HG03175 (cell line): ENCODE data around the gene CDA.

Experiments used
- ATAC-seq: cut with Tn5 transposase; IDR thresholded peaks from one replicate; pipeline ENCODE4 v1.9.1; 2021; ENCODE audit warnings: mild to moderate bottlenecking, moderate library complexity; ENCODE audit not compliant: unreplicated experiment

CDA gene

DNA sequence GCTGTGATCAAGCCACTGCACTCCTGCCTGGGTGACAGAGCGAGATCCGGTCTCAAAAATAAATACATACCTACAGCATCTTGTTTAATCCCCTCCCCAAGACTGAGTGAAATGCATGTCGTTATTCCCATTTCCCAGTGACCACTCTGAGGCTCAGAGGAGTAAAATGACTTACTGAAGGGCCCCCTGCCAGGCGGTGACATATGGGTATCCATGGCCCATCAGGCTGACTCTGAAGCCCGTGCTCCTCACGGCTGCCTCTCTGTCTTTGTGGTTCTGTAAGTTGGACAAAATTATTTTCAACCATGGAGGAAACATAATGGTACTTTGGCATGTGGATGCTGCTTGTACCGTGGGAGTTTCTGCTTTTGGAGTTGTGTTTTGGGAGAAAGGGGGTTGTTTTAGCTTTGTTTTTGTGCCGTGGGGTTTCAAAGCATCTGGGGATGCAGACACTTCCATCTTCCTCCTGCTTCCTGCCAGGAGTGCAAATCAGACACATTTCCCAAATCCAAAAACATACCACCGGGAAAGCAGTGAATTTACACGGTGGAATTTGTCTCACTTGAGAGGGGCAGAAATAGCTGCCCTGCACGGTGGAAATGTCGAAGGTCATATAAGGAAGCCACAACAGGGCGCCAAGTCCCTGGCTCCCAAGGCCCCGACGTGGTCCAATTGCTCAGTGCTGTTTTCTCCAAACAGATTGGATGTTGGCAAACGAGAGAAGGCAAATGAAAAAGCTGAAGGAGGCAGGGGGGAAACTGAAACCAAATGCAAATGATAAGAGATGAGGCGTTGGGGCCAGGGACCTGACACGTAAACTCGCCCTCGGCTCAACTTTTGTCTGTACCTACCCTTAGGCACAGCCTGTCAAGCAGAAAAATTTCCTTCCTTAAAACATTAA, 27.3 kb downstream of the CDA start:
- no peak for ATAC-seq

- no peak for ATAC-seq
Observed at GRCh38 chr1:20616847-20617487, 28.1 kb downstream of the CDA start.

DNA sequence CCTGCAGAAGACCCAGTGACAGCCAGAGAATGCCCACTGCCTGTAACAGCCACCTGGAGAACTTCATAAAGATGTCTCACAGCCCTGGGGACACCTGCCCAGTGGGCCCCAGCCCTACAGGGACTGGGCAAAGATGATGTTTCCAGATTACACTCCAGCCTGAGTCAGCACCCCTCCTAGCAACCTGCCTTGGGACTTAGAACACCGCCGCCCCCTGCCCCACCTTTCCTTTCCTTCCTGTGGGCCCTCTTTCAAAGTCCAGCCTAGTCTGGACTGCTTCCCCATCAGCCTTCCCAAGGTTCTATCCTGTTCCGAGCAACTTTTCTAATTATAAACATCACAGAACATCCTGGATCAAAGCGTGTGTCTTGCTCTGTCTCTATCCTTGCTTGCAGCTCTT, 29.7 kb downstream of the CDA start:
- ATAC-seq, result no peak

- no peak for ATAC-seq
Observed at GRCh38 chr1:20619999-20620398, 31.1 kb downstream of the CDA start.

DNA sequence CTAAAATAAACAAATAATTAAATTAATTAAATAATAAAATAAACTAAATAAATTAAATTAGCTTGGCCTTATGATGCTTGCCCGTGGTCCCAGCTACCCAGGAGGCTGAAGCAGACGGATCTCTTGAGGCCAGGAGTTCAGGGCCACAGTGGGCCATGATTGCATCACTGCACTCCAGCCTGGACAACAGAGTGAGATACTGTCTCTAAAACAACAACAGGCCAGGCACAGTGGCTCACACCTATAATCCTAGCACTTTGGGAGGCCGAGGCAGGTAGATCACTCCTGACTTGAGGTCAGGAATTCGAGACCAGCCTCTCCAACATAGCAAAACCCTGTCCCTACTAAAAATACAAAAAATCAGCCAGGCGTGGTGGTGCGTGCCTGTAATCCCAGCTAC, 32.1 kb downstream of the CDA start:
- ATAC-seq, result no peak

DNA sequence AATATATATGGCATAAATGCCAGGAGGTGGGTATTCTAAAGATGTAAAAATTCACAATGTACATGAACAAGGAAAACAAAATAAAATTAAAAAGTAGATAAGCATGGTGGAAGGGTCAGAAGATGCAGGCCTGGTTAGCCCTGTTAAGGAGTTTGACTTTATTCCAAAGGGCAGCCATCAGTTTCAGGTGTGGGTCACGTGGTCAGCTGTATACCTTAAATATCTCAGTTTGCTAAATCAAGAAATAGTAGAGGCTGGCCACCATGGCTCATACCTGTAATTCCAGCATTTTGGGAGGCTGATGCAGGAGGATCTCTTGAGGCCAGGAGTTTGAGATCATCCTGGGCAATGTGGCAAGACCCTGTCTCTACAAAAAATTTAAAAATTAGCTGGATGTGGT, 35.8 kb downstream of the CDA start:
- no peak for ATAC-seq

GRCh38 chr1:20625176-20626097, 36.5 kb downstream of the CDA start:
- ATAC-seq, result no peak

DNA sequence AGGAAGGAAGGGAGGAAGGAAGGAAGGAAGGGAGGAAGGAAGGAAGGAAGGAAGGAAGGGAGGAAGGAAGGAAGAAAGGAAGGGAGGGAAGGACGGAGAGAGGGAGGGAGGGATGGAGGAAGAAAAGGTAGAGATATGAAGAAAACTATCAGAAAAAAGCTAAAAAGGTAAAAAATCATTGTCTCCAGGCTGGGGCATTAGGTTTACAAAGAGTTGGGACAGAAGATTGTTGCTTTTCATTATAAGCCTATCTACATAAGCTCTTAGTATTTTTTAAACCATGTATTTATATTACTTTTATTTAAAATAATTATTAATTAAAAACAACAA, 37.2 kb downstream of the CDA start:
- no peak for ATAC-seq

GRCh38 chr1:20626524-20626923, 37.6 kb downstream of the CDA start:
- ATAC-seq, result no peak

GRCh38 chr1:20630729-20631128, 41.8 kb downstream of the CDA start:
- ATAC-seq, result no peak

GRCh38 chr1:20632386-20632785, 43.5 kb downstream of the CDA start:
- no peak for ATAC-seq

- ATAC-seq, result peak; percentile 60
Observed at GRCh38 chr1:20633190-20634064, 44.5 kb downstream of the CDA start, which contains the start of gene PINK1. TSS of gene PINK1 (plus strand) at chr1:20633458. CDS start at chr1:20633549, 91 bp downstream.

GRCh38 chr1:20634065-20634593, 45.2 kb downstream of the CDA start:
- no peak for ATAC-seq

- ATAC-seq, result no peak
Observed at GRCh38 chr1:20634594-20635084, 45.7 kb downstream of the CDA start.

DNA sequence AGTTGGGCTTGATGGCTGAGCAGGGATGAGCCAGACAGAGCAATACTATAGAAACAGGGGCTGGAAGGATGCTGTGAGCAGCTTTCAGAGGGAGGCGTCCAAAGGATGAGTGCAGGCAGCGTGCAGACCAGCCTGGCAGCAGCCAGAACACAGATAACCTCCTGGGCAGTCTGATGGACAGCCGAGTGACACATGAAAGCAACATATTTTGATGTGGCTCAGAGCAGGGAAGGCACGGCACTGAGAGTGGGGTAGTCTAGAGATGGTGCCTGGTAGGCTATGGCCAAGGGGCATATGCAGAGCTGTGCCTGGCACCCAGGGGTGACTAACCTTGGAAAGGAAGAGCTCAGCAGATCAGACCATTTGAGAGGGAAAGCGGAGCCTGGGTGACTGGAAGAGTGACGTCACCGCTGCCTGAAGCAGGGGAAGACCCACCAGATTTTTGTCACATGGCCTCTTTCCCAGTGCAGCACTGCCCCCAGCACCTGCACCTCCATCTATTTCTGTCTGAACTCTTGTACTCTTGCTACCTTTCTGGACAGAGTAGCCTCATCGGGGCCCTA, 48.0 kb downstream of the CDA start:
- ATAC-seq, result no peak

DNA sequence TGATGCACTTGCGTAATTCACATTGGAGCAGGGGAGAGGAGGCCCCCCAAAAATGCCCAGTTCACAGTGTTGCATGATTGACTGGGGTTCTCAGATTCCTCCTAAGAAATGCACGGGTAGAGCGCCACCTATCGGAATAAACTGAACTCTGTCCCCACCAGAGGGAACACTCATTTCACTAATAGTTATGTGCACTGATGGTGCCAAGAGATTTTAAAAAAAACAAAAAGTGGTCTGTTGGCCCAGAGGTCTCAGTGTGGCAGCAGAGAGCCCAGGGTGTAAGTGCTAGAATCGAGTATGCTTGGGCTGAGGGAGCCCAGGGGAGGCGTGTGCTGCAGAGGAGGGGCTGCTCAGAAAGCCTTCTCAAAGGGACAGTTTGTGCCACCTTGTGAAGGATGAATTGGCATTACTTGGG, 51.3 kb downstream of the CDA start:
- peak; percentile 52 for ATAC-seq

- no peak for ATAC-seq
Observed at GRCh38 chr1:20641975-20642374, 53.1 kb downstream of the CDA start.

DNA sequence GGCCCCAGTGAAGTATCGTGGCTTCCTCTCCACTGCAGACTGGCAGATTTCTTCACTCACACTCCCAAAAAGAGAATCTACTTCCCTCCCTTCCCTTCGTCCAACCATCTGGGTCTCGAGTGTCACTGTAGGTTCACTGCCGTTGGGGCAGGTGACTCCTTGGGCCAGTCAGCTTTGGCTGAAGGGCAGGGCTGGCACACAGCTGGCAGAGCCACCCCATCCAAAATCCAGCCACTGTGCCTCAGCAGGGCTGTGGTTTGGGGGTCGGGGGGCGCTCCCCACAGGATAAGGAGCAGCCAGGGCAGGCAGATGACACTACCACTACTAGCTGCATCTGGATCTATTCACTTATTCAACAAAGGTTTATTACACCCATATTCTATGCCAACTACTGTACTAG, 54.2 kb downstream of the CDA start:
- no peak for ATAC-seq

DNA sequence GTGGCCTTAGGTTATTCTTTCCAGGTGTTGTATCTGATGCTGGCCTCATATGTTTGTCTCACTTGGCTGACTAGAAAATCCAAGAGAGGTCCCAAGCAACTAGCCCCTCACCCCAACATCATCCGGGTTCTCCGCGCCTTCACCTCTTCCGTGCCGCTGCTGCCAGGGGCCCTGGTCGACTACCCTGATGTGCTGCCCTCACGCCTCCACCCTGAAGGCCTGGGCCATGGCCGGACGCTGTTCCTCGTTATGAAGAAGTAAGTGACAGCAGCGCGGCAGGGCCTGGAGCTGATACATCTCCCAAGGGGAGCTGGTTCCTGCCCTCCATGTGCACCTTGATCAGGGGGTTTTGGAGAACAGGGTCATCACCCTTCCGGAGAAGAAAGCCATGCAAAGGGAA, 55.5 kb downstream of the CDA start:
- no peak for ATAC-seq

DNA sequence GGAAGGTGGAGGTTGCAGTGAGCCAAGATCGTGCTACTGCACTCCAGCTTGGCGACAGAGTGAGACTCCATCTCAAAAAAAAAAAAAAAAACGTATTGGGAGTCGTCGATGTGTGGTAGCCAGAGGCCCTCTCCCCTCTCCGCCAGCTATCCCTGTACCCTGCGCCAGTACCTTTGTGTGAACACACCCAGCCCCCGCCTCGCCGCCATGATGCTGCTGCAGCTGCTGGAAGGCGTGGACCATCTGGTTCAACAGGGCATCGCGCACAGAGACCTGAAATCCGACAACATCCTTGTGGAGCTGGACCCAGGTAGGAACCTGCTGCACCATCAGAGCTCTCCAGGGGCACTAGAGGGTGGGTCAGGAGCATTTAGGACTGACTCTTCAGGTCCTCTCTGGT, 56.5 kb downstream of the CDA start:
- ATAC-seq, result no peak
